ENCODE data around the gene PLXND1.
A peak's percentile ranks its signal among the peaks of the same experiment; 100 is the strongest.

Gene PLXND1

DNA sequence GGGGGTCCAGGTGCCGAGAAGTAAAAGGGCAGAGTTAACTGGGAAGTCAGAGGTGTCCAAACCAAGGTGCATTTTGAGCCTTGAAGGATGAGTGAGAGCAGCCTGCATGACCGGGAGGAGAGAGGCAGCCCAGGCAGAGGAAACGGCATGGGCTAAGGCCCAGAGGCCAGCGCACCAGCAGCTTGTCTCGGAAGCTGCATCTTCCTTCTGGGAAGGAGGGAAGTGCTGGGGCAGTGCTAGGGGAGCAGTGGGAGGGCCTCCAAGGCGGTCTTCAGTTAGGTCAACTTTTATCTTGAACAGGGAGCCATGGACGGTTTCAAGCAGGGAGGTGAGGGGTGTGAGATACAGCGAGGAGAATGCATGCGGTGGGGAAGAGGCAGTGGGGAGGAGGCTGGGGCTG, 62.5 kb downstream of the PLXND1 start:
- DNase-seq: no peak

DNA sequence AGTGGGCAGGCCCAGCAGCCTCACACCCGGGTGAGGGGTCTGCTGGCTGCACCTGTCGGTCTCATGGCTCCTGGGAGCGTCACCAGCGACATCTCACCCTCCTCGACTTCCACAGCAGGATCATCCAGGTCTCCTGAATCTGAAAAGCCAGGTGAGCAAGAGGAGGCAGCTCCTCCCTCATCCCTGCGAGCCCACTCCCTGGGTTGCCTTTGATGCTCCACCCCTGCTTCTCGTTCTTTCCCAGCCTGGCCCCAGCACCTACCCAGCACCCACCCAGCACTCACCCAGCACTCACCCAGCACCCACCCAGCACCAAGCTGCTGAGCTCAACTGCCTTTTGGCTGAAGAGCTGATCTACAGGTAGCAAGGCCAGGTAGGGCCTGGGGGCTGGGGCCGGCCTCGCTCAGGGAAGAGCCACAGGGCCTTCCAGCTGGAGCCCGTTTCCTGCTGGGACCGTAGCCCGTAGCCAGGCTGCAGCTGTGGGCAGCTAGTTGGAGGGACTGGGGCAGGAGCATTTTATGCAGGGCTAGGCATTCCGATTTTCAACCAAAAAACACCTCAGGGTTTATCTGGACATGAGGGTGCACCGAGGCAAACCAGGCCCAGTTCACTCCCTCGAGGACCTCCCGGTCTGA, 63.2 kb downstream of the PLXND1 start, which contains the start of gene H1-8:
TSS of gene H1-8 (plus strand) at position 20 of the 635 bp plus-strand sequence. CDS start at position 64, 44 bp downstream.
- DNase-seq: no peak

DNA sequence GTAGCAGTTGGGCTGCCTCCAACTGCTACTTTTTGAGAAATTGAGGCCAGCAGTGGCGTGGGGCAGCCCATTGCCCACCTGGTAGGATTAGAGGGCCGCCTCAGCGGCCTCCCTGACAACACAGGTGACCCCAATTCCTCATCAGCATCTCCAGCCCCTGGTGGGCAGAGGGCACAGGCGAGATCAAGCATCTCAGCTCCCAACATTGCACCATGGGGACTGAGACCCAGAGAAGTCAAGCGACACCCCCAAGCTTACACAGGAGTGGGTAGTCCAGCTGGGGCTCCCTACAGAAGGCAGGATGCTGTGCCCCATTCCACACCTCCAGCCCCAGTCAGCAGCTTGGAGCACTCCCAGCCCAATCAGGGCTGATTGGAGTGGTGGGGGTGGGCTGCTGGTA, 63.7 kb downstream of the PLXND1 start:
- no peak for DNase-seq

DNA sequence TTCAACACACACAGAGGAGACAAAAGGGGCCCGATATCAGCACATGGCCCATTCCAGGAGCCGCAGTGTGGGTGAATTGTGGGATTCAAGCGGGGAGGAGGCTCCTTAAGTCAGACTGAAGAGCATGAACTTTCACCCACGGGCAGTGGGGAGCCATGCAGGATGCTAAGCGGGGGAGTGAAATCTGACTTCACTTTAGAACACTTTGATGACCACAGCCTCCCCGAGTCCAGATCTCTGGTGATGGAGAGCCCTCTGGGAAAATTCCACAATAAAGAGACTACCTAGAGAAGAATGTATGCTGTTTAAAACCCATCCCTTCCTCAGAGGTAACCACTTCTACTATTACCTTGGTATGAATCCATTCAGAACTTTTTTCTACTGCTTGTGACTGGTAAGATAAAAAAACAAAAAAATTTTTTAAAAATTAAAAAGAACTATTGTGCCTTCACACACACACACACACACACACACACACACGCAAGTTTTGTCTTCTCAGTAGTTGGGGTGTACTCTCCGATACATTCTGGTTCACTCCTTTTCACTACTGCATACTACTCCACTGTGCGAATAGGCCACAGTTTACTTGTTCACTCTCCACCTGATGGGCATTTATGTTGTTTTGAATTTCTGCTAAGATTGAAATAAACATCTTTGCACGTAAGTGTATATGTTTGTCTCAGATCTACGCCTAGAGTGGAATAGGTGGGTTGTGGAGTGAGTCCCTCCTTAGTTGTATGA, 65.5 kb downstream of the PLXND1 start:
- no peak for DNase-seq

DNA sequence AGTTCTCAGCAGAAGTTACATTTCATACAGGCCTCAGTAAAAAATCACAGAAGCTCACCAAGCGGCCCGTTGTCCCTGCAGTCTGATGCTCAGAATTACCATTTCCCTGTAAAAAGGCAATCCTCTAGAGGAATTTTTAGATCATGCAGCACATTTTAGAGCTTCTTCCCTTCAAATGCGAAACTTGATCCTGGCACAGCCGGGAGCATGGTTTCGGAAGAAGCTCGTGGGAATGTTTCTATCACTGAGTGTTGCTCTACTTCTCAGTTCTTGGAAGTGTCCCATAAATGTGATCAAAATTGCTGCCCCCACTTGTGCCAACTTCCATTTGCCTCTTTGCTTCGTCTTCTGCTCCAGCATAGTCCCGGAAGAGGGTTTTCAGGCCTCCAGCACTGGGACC, 67.3 kb downstream of the PLXND1 start:
- DNase-seq: no peak

DNA sequence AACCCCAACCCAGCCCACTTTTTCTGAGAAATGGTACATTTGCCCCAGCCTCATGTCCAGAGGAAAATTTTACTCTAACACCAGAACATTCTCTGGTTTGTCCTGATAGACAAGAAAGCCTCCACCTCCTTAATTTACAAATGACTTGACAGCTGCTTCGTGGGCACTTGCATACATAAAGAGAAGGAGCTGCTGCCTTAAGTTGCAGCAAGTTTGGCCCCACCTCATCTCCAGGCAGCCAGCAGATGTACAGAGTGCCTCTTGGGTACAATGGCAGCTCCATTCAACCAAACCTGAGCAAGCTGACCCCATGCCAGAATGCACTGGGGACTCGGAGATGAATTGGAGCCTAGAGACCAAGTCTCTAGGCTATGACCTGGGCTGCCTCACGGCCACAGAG, 69.7 kb downstream of the PLXND1 start:
- DNase-seq: no peak

DNA sequence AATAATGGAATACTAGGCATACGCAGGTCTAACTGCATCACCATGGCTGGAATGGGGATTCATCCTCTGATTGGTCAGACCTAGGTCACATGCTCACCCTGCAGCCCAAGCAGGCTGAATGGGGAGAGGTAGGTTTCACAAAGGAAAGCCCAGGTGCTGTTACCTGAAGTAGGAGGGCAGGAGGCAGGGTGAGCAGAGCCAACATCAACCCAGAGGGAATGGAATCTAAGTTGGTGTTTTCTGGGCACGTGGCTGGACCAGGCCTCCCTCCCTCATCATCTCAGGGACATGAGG, 70.2 kb downstream of the PLXND1 start:
- DNase-seq: no peak

DNA sequence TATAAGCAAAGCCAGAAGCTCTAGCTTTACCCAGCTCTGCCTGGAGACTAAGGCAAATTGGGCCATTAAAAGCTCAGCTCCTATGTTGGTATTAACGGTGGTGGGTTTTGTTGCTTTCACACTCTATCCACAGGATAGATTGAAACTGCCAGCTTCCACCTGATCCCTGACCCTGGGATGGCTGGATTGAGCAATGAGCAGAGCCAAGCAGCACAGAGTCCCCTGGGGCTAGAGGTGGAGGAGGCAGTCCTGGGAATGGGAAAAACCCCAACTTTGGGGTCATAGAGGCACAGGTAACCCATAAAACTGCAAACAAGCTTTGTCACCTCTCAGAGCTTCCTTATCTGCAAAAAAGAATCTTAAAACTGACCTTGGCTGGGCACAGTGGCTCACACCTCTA, 71.4 kb downstream of the PLXND1 start:
- no peak for DNase-seq

DNA sequence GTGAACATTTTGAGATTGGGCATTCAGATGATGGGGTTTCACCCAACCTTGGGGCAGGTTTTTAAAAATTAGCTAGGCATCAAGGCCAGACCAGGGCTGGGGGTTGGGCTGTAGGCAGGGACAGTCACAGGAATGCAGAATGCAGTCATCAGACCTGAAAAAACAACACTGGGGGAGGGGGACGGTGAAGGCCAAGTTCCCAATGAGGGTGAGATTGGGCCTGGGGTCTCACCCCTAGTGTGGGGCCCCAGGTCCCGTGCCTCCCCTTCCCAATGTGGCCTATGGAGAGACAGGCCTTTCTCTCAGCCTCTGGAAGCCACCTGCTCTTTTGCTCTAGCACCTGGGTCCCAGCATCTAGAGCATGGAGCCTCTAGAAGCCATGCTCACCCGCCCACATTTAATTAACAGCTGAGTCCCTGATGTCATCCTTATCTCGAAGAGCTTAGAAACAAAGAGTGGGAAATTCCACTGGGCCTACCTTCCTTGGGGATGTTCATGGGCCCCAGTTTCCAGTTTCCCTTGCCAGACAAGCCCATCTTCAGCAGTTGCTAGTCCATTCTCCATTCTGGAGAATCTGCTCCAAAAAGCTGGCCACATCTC, 71.9 kb downstream of the PLXND1 start:
- DNase-seq: no peak

DNA sequence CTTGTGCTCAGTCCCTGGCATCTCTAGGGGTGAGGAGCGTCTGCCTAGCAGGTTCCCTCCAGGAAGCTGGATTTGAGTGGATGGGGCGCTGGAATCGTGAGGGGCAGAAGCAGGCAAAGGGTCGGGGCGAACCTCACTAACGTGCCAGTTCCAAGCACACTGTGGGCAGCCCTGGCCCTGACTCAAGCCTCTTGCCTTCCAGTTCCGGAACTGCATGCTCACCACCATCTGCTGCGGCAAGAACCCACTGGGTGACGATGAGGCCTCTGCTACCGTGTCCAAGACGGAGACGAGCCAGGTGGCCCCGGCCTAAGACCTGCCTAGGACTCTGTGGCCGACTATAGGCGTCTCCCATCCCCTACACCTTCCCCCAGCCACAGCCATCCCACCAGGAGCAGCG, 73.1 kb downstream of the PLXND1 start:
- DNase-seq: no peak

DNA sequence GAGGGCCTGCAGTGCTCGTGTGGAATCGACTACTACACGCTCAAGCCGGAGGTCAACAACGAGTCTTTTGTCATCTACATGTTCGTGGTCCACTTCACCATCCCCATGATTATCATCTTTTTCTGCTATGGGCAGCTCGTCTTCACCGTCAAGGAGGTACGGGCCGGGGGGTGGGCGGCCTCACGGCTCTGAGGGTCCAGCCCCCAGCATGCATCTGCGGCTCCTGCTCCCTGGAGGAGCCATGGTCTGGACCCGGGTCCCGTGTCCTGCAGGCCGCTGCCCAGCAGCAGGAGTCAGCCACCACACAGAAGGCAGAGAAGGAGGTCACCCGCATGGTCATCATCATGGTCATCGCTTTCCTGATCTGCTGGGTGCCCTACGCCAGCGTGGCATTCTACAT, 74.2 kb downstream of the PLXND1 start:
- no peak for DNase-seq

DNA sequence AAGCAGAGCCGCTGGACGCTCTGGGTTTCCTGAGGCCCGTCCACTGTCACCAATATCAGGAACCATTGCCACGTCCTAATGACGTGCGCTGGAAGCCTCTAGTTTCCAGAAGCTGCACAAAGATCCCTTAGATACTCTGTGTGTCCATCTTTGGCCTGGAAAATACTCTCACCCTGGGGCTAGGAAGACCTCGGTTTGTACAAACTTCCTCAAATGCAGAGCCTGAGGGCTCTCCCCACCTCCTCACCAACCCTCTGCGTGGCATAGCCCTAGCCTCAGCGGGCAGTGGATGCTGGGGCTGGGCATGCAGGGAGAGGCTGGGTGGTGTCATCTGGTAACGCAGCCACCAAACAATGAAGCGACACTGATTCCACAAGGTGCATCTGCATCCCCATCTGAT, 74.8 kb downstream of the PLXND1 start:
- no peak for DNase-seq

DNA sequence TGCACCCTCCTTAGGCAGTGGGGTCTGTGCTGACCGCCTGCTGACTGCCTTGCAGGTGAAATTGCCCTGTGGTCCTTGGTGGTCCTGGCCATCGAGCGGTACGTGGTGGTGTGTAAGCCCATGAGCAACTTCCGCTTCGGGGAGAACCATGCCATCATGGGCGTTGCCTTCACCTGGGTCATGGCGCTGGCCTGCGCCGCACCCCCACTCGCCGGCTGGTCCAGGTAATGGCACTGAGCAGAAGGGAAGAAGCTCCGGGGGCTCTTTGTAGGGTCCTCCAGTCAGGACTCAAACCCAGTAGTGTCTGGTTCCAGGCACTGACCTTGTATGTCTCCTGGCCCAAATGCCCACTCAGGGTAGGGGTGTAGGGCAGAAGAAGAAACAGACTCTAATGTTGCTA, 75.7 kb downstream of the PLXND1 start:
- DNase-seq: no peak

DNA sequence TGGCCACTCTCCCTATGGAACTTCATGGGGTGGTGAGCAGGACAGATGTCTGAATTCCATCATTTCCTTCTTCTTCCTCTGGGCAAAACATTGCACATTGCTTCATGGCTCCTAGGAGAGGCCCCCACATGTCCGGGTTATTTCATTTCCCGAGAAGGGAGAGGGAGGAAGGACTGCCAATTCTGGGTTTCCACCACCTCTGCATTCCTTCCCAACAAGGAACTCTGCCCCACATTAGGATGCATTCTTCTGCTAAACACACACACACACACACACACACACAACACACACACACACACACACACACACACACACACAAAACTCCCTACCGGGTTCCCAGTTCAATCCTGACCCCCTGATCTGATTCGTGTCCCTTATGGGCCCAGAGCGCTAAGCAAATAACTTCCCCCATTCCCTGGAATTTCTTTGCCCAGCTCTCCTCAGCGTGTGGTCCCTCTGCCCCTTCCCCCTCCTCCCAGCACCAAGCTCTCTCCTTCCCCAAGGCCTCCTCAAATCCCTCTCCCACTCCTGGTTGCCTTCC, 76.2 kb downstream of the PLXND1 start:
- DNase-seq: peak; percentile 87

DNA sequence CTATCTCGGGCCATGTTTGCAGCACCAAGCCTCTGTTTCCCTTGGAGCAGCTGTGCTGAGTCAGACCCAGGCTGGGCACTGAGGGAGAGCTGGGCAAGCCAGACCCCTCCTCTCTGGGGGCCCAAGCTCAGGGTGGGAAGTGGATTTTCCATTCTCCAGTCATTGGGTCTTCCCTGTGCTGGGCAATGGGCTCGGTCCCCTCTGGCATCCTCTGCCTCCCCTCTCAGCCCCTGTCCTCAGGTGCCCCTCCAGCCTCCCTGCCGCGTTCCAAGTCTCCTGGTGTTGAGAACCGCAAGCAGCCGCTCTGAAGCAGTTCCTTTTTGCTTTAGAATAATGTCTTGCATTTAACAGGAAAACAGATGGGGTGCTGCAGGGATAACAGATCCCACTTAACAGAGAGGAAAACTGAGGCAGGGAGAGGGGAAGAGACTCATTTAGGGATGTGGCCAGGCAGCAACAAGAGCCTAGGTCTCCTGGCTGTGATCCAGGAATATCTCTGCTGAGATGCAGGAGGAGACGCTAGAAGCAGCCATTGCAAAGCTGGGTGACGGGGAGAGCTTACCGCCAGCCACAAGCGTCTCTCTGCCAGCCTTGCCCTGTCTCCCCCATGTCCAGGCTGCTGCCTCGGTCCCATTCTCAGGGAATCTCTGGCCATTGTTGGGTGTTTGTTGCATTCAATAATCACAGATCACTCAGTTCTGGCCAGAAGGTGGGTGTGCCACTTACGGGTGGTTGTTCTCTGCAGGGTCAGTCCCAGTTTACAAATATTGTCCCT, 76.9 kb downstream of the PLXND1 start:
- DNase-seq: no peak

DNA sequence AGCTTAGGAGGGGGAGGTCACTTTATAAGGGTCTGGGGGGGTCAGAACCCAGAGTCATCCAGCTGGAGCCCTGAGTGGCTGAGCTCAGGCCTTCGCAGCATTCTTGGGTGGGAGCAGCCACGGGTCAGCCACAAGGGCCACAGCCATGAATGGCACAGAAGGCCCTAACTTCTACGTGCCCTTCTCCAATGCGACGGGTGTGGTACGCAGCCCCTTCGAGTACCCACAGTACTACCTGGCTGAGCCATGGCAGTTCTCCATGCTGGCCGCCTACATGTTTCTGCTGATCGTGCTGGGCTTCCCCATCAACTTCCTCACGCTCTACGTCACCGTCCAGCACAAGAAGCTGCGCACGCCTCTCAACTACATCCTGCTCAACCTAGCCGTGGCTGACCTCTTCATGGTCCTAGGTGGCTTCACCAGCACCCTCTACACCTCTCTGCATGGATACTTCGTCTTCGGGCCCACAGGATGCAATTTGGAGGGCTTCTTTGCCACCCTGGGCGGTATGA, 77.8 kb downstream of the PLXND1 start, which contains the start of gene RHO:
TSS of gene RHO (plus strand) at position 51 of the 512 bp plus-strand sequence. CDS start at position 146, 95 bp downstream.
- DNase-seq: no peak

DNA sequence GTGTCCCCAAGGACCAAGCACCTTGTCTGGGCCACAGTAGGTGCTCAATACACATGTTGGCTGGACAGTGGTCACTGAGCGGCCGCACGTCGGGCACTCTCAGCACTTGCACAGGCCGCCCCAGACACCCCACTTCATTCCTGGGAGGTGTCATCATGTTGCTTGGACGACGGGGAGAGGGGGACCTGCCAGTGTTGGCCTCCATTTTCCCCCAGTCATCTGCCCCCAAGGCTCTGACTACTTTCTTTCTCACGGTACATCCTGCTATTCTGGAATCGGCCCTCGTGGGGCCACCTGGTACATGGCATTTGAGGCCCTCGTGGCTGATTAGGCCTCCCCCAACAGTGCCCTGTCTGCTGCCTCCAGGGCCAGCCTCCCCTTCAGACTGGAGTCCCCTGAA, 79.2 kb downstream of the PLXND1 start:
- DNase-seq: no peak

DNA sequence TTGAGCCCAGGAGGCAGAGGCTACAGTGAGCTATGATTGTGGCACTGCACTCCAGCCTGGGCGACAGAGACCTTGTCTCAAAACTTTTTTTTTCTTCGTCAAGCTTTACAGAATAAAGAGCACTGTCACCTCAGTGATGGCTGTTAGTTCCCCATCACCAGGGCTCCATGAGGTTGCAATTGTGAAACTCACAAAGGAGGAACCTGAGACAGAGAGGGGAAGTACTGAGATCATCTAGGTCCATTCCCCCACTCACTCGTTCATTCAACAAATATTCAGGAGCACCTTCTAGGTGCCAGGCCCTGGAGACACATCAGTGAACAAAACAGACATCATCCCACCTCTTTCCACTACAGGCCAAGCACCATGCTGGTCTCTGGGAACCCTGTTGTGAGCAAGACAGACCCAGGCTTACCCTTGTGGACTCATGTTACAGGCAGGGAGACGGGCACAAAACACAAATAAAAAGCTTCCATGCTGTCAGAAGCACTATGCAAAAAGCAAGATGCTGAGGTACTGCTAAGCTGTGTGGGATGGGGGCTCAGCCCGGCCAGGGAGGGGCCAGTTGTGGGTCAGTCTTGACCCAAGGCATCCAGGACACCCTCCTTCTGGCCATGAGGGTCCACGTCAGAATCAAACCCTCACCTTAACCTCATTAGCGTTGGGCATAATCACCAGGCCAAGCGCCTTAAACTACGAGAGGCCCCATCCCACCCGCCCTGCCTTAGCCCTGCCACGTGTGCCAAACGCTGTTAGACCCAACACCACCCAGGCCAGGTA, 80.2 kb downstream of the PLXND1 start:
- DNase-seq: no peak

DNA sequence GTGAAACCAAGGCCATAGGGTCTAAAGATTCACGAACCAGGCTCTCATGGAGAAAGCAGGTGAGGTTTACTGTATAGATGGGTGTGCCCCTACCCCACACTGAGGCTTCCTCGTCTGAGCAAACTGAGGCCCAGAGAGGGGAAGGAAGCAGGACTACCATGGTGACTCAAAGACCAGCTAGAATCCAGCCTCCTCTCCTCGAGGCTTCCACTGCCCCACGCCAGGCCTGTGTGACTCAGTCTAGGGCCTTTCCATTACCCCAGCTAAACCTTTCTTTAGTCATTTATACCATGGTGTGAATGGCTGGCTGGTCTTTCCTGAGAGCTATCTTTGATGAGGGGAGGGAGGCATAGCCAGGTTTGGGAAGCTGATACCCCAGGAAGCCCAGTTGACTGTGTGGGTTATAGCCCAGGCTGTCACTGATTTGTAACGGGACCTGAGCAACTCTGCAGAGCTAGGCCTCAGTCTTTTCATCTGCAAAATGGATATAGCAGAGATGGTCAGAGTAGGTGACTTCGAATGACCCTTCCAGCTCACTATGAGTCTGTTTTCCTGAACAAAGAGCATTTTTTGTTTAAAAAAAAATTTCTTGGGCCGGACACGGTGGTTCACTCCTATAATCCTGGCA, 81.0 kb downstream of the PLXND1 start:
- DNase-seq: peak; percentile 48

DNA sequence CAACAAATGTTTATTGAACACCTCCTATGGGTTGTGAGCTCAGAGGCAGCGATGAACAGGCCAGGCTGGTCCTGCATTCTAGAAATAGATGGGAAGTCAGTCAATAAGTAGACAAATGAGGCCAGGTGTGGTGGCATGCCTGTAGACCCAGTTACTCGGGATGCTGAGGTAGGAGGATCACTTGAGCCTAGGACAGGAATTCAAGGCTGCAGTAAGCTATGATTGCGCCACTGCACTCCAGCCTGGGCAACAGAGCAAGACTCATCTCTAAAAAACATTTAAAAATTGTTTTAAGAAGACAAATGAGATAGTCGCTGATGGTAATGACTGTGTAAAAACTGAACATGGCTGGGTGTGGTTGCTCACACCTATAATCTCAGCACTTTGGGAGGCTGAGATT, 82.4 kb downstream of the PLXND1 start:
- no peak for DNase-seq

DNA sequence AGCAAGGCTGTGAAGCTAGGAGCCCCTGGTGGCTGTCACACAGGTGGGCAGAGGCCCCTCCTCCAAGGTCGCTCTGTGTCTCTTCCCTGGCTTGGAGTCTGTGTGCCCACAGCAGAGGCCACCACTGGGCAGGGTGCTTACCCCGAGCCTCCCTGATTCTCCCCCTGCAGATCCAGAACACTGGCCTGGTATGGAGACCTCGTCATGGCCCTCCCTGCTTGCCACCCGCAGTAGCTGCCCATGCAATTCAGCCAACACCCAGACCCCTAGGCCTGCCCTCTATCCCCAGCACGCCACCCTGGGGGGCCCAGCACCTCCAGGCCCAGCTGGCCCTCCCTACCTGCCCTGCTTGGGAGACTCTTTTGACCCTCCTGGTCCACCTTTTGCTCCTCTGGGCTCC, 83.5 kb downstream of the PLXND1 start:
- no peak for DNase-seq

DNA sequence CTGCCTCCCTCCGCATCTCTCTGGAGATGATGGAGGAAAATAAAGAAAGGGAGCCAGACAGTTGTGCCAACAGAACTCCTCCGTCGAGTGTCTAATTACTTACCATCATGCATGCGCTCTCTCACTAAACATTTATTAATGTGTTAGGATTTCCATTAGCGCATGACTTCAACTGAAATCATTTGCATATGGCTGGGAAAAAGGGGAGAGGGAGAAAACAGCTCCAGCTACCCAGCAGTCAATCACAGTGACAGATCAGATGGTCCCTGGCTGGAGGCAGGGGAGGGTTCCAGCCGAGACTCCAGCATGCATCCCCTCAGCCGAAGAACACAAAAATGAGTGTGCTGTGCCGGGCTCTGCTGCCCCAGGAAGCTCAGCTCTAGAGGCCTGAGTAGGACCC, 84.9 kb downstream of the PLXND1 start:
- DNase-seq: no peak

Data from fibroblast of upper back skin (primary cell).